ENCODE measurements around the gene SH3RF3. TPM values are rescaled to one million over a fixed set of nuclear protein-coding genes. Genes with fewer than 3 reads are reported as not detected.

The SH3RF3 gene
- total RNA-seq, 1 experiment from 2014 or later, result 21.7 TPM

- H3K4me3 Mint-ChIP-seq (ENCODE audit: unreplicated experiment), result no peak overlapping the region
- no peaks in the 10 kb centered on the region for H3K27me3 Mint-ChIP-seq (ENCODE audit: insufficient read depth, unreplicated experiment)
- H3K36me3 Mint-ChIP-seq (ENCODE audit: insufficient read depth, unreplicated experiment), result peaks cover 4% of the 10 kb centered on the region
- CTCF ChIA-PET, result interaction anchor here (0.6 kb wide), 1 partner anchor 84 kb away, joined by 3 read pairs; no protein-coding TSS in a partner anchor
- H3K27ac Mint-ChIP-seq (ENCODE audit: low read depth, unreplicated experiment), result no peak overlapping the region
- TF ChIP-seq CTCF (IDR thresholded peaks at IDR 0.05; ENCODE audit: unreplicated experiment), result no peak
- intact Hi-C loops (cut with micrococcal nuclease), result no loop called here
- no peaks in the 10 kb centered on the region for H3K9me3 Mint-ChIP-seq (ENCODE audit: unreplicated experiment)
- no peak for DNase-seq (ENCODE audit: unreplicated experiment)
- POLR2A ChIA-PET, result no interaction called here
- peaks cover 4% of the 10 kb centered on the region for H3K4me1 Mint-ChIP-seq (ENCODE audit: insufficient read depth, unreplicated experiment)
- BruUV-seq (replicated peaks), result no TSS peak
Observed at GRCh38 chr2:109155553-109156451, 26.8 kb downstream of the SH3RF3 start.

GRCh38 chr2:109157563-109158105, 28.6 kb downstream of the SH3RF3 start:
- H3K9me3 Mint-ChIP-seq (ENCODE audit: unreplicated experiment), result no peaks in the 10 kb centered on the region
- H3K4me3 Mint-ChIP-seq (ENCODE audit: unreplicated experiment), result no peak overlapping the region
- TF ChIP-seq CTCF (IDR thresholded peaks at IDR 0.05; ENCODE audit: unreplicated experiment), result no peak
- no peak overlapping the region for H3K27ac Mint-ChIP-seq (ENCODE audit: low read depth, unreplicated experiment)
- no TSS peak for BruUV-seq (replicated peaks)
- ChIA-PET CTCF (interaction anchor here (0.6 to 0.9 kb wide), 2 partner anchors 14 to 15 kb away, joined by 3 read pairs; no protein-coding TSS in a partner anchor), POLR2A (no interaction called here)
- H3K27me3 Mint-ChIP-seq (ENCODE audit: insufficient read depth, unreplicated experiment), result no peaks in the 10 kb centered on the region
- peaks cover 8% of the 10 kb centered on the region for H3K4me1 Mint-ChIP-seq (ENCODE audit: insufficient read depth, unreplicated experiment)
- peaks cover 4% of the 10 kb centered on the region for H3K36me3 Mint-ChIP-seq (ENCODE audit: insufficient read depth, unreplicated experiment)
- DNase-seq (ENCODE audit: unreplicated experiment), result no peak
- intact Hi-C loops (cut with micrococcal nuclease), result no loop called here

GRCh38 chr2:109158237-109158636, 29.2 kb downstream of the SH3RF3 start:
- no peak for TF ChIP-seq CTCF (IDR thresholded peaks at IDR 0.05; ENCODE audit: unreplicated experiment)
- no TSS peak for BruUV-seq (replicated peaks)
- intact Hi-C loops (cut with micrococcal nuclease), result no loop called here
- Mint-ChIP-seq H3K36me3 (ENCODE audit: insufficient read depth, unreplicated experiment) (peaks cover 4% of the 10 kb centered on the region), H3K4me1 (ENCODE audit: insufficient read depth, unreplicated experiment) (peaks cover 8% of the 10 kb centered on the region), H3K9me3 (ENCODE audit: unreplicated experiment) (no peaks in the 10 kb centered on the region), H3K27ac (ENCODE audit: low read depth, unreplicated experiment) (no peak overlapping the region), H3K27me3 (ENCODE audit: insufficient read depth, unreplicated experiment) (no peaks in the 10 kb centered on the region), H3K4me3 (ENCODE audit: unreplicated experiment) (no peak overlapping the region)
- POLR2A ChIA-PET, result interaction anchor here (0.7 kb wide), 1 partner anchor 362 kb away, joined by 3 read pairs; no protein-coding TSS in a partner anchor
- CTCF ChIA-PET, result interaction anchor here (0.9 kb wide), 1 partner anchor 16 kb away, joined by 3 read pairs; no protein-coding TSS in a partner anchor
- no peak for DNase-seq (ENCODE audit: unreplicated experiment)

GRCh38 chr2:109159096-109159495, 30.1 kb downstream of the SH3RF3 start:
- H3K27me3 Mint-ChIP-seq (ENCODE audit: insufficient read depth, unreplicated experiment), result no peaks in the 10 kb centered on the region
- DNase-seq (ENCODE audit: unreplicated experiment), result no peak
- H3K4me1 Mint-ChIP-seq (ENCODE audit: insufficient read depth, unreplicated experiment), result peaks cover 8% of the 10 kb centered on the region

More at GRCh38 chr2:109159096-109159495, 30.1 kb downstream of the SH3RF3 start:
- POLR2A ChIA-PET, result interaction anchor here (0.6 to 1.7 kb wide), 3 partner anchors 12 to 361 kb away, joined by 3 to 4 read pairs (median 4); no protein-coding TSS in a partner anchor
- Mint-ChIP-seq H3K36me3 (ENCODE audit: insufficient read depth, unreplicated experiment) (peaks cover 4% of the 10 kb centered on the region), H3K9me3 (ENCODE audit: unreplicated experiment) (no peaks in the 10 kb centered on the region), H3K4me3 (ENCODE audit: unreplicated experiment) (no peak overlapping the region), H3K27ac (ENCODE audit: low read depth, unreplicated experiment) (no peak overlapping the region)
- BruUV-seq (replicated peaks), result no TSS peak
- no peak for TF ChIP-seq CTCF (IDR thresholded peaks at IDR 0.05; ENCODE audit: unreplicated experiment)
- CTCF ChIA-PET, result interaction anchor here (0.6 kb wide), 1 partner anchor 179 kb away, joined by 4 read pairs; no protein-coding TSS in a partner anchor
- intact Hi-C loops (cut with micrococcal nuclease), result no loop called here
